Pulmonary artery endothelial cell (primary cell): ENCODE data around the gene OGDH. TPM values are rescaled to one million over a fixed set of nuclear protein-coding genes. Genes with fewer than 3 reads are reported as not detected.
"Not testable (repeated sequence)": the region's sequence is repeated elsewhere in the genome, so short reads cannot be mapped to it uniquely, and the experiment has no call there.

Source experiments
- DNase-seq: peaks from one replicate; pipeline ENCODE4 v3.0.0-alpha.2; 2011; ENCODE audit warnings: low read depth, low spot score
- total RNA-seq: library from RNA; depleted of rRNA; stranded (reverse); fragments of >200 nt; gene quantifications from 2 replicates; pipeline ENCODE4 v1.2.3, GENCODE V29; 2014

OGDH gene
- total RNA-seq, 1 donor from 2014 or later, result 49.6 TPM

DNA sequence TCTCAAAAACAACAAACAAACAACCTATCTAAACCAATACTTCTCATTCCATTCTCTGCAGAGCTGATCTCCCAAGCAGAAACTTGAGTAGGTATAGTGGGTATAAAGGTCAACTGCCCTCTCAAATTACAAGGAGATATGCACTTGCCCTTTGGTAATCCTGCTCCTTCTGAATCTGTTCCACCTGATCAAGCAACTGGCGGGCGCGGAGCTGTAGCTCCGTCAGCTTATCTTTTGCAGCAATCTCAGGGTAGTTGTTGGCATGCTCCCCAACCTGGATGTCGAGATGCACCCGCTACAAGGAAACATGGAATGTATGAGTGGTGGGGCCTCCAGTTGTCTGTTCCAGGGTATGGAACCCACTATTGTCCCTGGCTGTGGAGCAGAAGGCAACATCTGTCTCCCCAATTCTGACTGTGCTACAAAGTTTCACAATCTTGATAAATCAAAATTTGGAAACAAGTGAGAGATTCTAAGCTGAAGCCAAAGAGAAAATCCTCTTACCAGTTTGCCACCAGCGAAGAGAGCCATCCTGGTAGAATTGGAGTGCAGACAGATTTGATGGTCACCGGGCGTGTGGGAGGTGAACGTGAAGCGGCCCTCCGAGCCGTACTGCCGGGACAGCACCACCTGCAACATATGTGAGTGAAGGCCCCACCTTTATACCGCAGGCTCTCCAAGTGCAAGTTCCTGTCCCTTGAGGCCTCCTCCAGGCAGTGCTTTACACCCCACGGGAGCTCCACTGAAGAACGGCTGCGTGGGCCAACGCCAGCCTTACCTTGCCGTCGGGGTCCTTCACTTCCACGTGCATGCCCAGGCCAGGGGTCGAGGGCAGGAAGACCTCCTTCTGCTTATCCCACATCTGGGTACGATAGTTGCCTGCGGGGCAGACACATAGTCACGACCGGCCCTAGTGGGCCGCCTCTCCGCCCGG, 25.2 kb upstream of the OGDH start:
- DNase-seq, result no peak

GRCh38 chr7:44581879-44582603, 24.4 kb upstream of the OGDH start, which contains the start of gene TMED4:
TMED4 (minus strand) TSS chr7:44582231; CDS start chr7:44582206, 25 bp downstream.
- peak; percentile 91 for DNase-seq

GRCh38 chr7:44583146-44583865, 23.1 kb upstream of the OGDH start:
- DNase-seq, result no peak

DNA sequence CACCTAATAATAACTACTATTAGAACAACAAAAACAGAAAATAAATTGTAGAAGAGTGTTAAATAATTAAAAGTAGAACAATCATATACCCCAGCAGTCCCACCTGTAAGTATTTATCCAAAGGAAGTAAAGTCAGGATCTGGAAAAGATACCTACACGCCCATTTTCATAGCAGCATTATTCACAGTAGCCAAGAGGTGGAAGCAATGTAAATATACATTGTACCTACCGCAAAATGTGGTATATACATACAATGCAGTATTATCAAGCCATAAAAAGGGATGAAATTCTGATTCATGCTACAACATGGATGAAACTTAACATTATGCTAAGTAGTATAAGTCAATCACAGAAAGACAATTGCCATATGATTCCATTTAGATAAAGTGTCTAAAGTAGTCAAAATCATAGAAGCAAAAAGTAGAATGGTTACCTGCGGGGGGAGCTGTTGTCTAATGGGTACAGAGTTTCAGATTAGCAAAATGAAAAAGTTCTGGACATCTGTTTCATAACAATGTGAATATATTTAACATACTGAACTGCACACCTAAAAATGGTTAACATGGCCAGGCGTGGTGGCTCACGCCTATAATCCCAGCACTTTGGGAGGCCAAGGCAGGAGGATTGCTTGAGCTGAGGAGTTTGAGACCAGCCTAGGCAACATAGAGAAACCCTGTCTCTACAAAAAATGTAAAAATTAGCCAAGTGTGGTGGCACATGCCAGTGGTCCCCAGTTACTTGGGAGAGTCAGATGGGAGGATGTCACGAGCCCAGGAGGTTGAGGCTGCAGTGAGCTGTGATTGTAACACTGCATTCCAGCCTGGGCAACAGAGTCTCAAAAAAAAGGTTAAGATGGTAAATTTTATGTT, 18.4 kb upstream of the OGDH start:
- DNase-seq, result no peak

DNA sequence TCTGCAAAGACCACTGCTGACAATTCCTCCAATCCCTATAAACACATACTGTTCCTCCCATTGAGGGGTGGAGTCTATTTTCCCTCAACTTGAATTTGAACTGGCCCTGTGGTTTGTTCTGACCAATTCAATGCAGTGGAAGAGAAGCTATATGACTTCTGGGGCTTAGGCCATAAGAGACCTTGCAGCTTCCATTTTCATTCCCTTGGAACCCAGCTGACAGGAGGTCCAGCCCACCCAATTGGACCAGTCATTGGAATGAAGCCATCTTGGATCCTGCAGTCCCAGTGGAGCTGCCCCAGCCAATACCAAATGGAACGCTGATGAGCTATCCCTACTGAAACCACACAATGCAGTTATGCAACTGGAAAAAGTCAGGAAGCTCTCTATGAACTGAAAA, 15.5 kb upstream of the OGDH start:
- no peak for DNase-seq

- DNase-seq, result no peak
Measured at GRCh38 chr7:44595934-44596635, 10.3 kb upstream of the OGDH start.

GRCh38 chr7:44597181-44597580, 9.2 kb upstream of the OGDH start:
- DNase-seq, result not testable (repeated sequence)

GRCh38 chr7:44599222-44599621, 7.2 kb upstream of the OGDH start:
- DNase-seq, result no peak

- no peak for DNase-seq
Measured at GRCh38 chr7:44602576-44602910, 3.9 kb upstream of the OGDH start.

- DNase-seq, result no peak
Measured at GRCh38 chr7:44603193-44603592, 3.2 kb upstream of the OGDH start.

DNA sequence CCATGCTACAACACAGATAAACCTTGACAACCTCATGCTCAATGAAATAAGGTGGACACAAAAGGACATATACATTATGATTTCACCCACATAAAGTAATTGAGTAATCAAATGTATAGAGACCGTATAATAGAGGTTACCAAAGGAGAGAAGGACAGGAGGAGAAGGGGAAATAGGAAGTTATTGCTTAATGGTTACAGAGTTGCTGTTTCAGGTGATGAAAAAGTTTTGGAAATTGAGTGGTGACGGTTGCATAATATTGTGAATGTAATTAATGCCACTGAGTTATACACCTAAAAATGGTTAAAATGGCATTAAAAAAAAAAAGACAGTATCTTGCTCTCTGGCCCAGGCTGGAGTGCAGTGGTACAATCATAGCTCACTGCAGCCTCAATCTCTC, 1.5 kb upstream of the OGDH start:
- no peak for DNase-seq

DNA sequence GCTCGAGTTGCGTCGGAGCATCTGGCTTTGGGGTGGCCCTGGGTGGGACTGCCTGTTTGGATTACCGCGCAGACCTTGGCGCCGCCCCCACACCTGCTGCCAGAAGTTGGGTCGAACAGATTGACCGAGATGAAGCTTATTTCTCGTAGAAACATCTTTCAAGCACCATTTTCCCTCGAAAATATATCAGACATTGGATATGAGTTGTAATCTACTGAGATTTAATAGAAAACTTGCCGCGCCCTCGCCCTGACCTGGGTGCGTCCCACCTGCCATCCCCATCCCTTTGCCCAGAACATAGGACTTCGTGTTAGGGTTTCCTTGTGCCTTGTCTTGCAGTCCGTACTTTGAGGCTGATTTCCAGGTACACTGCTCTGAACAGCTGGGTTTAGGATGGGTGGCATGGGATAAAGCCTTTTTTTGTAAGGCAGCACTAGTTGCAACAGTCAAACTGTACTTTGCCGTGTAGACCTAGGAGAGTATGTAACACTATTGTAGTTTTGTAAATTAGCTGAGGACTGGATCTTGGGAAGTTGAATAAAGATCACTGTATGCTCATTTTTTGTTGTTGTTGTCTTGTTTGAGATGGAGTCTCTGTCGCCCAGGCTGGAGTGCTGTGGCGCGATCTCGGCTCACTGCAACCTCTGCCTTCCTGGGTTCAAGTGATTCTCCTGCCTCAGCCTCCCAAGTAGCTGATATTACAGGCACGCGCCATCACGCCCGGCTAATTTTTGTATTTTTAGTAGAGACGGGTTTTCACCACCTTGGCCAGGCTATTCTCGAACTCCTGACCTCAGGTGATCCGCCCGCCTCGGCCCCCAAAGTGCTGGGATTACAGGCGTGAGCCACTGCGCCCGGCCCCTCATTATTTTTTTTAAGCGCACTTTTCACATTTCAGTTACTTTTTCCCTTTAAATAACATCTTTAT, 978 bp downstream of the OGDH start:
- no peak for DNase-seq

GRCh38 chr7:44608916-44609648, 2.7 kb downstream of the OGDH start:
- DNase-seq, result no peak

DNA sequence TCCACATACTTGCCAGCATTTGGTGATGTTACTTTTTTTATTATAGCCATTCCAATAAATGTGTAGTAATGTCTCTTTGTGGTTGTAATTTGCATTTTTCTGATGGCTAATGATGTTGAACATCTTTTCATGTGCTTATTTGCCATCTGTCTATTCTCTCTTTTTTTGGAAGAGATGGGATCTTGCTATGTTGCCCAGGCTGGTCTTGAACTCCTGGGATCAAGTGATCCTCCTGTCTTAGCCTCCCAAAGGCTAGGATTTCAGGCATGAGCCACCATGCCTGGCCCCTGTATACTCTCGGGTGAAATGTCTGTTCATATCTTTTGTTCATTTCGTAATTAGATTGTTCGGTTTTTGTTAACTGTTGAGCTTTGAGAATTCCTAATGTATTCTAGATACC, 3.4 kb downstream of the OGDH start:
- DNase-seq, result no peak

- DNase-seq, result no peak
Measured at GRCh38 chr7:44615149-44615611, 8.8 kb downstream of the OGDH start.

- no peak for DNase-seq
Measured at GRCh38 chr7:44615793-44616192, 9.4 kb downstream of the OGDH start.

DNA sequence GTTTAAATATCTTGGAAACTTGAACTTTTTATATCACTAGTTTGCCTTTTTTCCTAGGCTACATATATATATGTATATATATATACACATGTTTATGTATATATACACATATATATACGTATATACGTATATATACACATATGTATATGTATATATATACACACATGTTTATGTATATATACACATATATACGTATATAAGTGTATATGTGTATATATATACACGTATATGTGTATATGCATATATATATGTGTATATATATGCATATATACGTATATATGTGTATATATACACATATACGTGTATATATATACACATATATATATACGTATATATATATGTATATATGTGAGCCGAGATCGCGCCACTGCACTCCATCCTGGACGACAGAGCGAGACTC, 10.1 kb downstream of the OGDH start:
- no peak for DNase-seq

GRCh38 chr7:44617225-44617890, 10.9 kb downstream of the OGDH start:
- DNase-seq, result no peak
